Stomach (tissue), 9 donors: ENCODE measurements around the gene ODAD4. TPM values are rescaled to one million over a fixed set of nuclear protein-coding genes. Genes with fewer than 3 reads are reported as not detected.
A peak's percentile ranks its signal among the peaks of the same experiment; 100 is the strongest.

Experiments used
- DNase-seq, 2 donors: peaks; one replicate each; pipeline versions ENCODE4 v3.0.0 to v3.0.0-alpha.2; 2013 to 2019
- H3K27ac ChIP-seq, 5 donors: fragments of 200-600 bp in 4 of 5; sonication (generic) in 4 of 5; one replicate each; pipeline ENCODE4 v1.5.1; 2013 to 2019; ENCODE audit warnings: mild to moderate bottlenecking in 1 of 5, moderate library complexity in 1 of 5
- H3K27me3 ChIP-seq, 3 donors: fragments of 200-600 bp; sonication (generic); one replicate each; pipeline ENCODE4 v1.5.1; 2017 to 2019; ENCODE audit warnings: mixed run types in 1 of 3
- H3K36me3 ChIP-seq, 4 donors: fragments of 200-600 bp; sonication (generic); 1 replicate in 3 of 4; 2 replicates in 1 of 4; pipeline ENCODE4 v1.5.1; 2016 to 2019
- H3K4me1 ChIP-seq, 4 donors: fragments of 200-600 bp; sonication (generic); one replicate each; pipeline ENCODE4 v1.5.1; 2016 to 2019
- H3K4me3 ChIP-seq, 4 donors: fragments of 200-600 bp; sonication (generic) in 3 of 4; one replicate each; pipeline ENCODE4 v1.5.1; 2016 to 2019; ENCODE audit warnings: mild to moderate bottlenecking in 1 of 4
- H3K9me3 ChIP-seq, 4 donors: fragments of 200-600 bp; sonication (generic); one replicate each; pipeline ENCODE4 v1.5.1; 2016 to 2019
- CTCF ChIP-seq, 7 experiments: fragments of 450-650 bp in 4 of 7; fragments of 200-600 bp in 3 of 7; sonication (generic) in 3 of 7; IDR thresholded peaks; one replicate each; pipeline ENCODE4 v1.5.1; 2016 to 2019; ENCODE audit warnings: antibody characterized with exemption in 7 of 7, control low read depth in 2 of 7, mild to moderate bottlenecking in 1 of 7
- EP300 ChIP-seq: sonication (generic); formaldehyde crosslinking; IDR thresholded peaks from one replicate; pipeline ENCODE4 v1.6.1; 2017; ENCODE audit warnings: antibody characterized with exemption
- POLR2A ChIP-seq, 4 donors: fragments of 450-650 bp; IDR thresholded peaks; one replicate each; pipeline ENCODE4 v1.6.1; 2016; ENCODE audit warnings: antibody characterized with exemption in 4 of 4, control low read depth in 2 of 4, mild to moderate bottlenecking in 1 of 4, moderate library complexity in 1 of 4
- POLR2AphosphoS5 ChIP-seq, 3 donors: sonication (generic); formaldehyde crosslinking; IDR thresholded peaks; one replicate each; pipeline ENCODE4 v1.6.1; 2016; ENCODE audit warnings: antibody characterized with exemption in 3 of 3
- WGBS, 5 donors: extraction: QIAGEN DNeasy Blood & Tissue Kit in 3 of 5; methylation state at CpG; one replicate each; pipeline versions ENCODE4 v1.1.5 to v1.1.7; 2013 to 2018; 5-methylcytosine and 5-hydroxymethylcytosine counted together
- intact Hi-C: fragments of 100-400 bp; cut with DNase I; formaldehyde crosslinking; loops from one replicate; pipeline ENCODE4 v1.15.1; 2023; ENCODE audit warnings: low total_unique reads
- polyA plus RNA-seq, 3 donors: library from polyadenylated mRNA; stranded (reverse); fragments of 200-250 nt; gene quantifications; one replicate each; pipeline ENCODE4 v1.2.3, GENCODE V29; 2013
- total RNA-seq, 5 donors: library from RNA; depleted of rRNA; stranded (reverse); fragments of >200 nt; gene quantifications; one replicate each; pipeline versions ENCODE4 v1.1.0 to v1.2.3, GENCODE V29; 2014 to 2016
- donor health status: healthy with polysubstance abuse.
- donor health status: Bipolar disorder and iron deficiency.
- donor health status: healthy.

ODAD4 gene
- total and polyA plus RNA-seq, 8 donors, result 0.78 to 2.1 (median 1.0) TPM; not detected in 4

DNA sequence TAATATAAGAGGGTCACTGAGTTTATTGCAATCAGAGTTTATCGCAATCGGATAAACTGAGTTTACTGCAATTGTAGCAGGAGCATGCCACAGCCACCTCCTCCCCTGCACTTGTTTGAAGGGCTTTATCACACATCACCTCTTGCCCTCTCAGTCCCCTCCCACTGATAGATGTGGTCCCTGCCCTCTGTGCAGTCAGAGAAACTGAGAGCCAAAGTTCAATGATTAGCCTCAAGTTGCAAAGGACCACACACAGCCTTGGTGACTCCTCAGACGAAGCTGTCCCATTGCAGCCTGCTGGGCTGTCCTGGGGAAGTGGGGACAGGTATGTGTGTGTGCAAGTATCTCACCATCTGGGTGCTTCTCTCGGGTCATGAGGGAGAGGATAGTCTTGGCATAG, 25.2 kb upstream of the ODAD4 start:
- no peaks in the 10 kb centered on the region for H3K27me3 ChIP-seq
- H3K9me3 ChIP-seq, result no peaks in the 10 kb centered on the region
- TF ChIP-seq POLR2A (IDR thresholded peaks at IDR 0.05), result no peak
- no peak for TF ChIP-seq EP300
- no peak for TF ChIP-seq POLR2AphosphoS5 (IDR thresholded peaks at IDR 0.05)
- no peak for TF ChIP-seq CTCF (IDR thresholded peaks at IDR 0.05)
- 74 to 88% (median 77%) methylated on average over 4 of the region's 4 CpGs for WGBS, 5 donors
- H3K27ac ChIP-seq, result no peak overlapping the region
- intact Hi-C loops, result no loop called here
- H3K4me3 ChIP-seq, result no peak overlapping the region
- no peak for DNase-seq
- H3K36me3 ChIP-seq, result peaks cover 67 to 100% (median 100%) of the 10 kb centered on the region in 4 donors
- peaks cover 0 to 15% (median 6%) of the 10 kb centered on the region in 4 donors for H3K4me1 ChIP-seq

DNA sequence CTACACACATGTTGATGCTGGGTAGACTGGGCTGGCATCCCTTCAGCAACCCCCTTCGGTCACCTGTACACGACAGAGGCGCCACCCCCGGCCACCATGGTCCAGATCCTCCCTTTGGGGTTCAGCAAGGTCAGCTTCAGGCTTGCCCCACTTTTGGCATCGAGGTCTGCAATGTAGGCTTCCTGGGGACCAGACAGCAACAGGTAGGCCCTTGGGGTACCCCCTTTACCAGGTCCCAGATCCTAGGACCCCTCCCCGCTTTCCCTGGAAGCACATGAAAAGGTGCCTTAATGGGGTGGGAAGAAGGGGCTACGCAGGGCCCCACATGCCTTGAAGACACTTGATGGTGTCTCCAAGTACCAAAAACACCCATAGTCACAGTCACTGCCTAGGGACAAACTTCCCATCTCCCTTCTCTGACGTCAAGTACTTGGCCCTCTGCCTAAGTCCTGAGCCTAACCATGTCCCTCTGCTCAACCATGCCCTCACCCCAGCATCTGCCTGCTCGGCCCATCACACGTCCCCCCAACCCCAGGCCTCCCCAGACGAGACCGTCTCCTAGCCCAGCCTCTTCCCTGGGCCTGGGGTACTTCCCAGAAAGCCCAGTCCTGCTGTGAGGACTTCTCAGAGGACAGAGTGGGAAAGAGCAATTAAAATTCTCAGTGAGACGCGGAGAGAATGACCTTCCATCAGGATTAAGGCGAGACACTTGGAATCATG, 23.8 kb upstream of the ODAD4 start:
- Histone ChIP-seq H3K36me3 (peaks cover 77 to 100% (median 100%) of the 10 kb centered on the region in 4 donors), H3K4me1 (peaks cover 0 to 15% (median 6%) of the 10 kb centered on the region in 4 donors), H3K9me3 (no peaks in the 10 kb centered on the region), H3K27ac (peak overlapping the region in 4 of 5 donors; percentile 28 to 65 (median 55)), H3K27me3 (no peaks in the 10 kb centered on the region), H3K4me3 (no peak overlapping the region)
- WGBS, 5 donors, result 74 to 84% (median 82%) methylated on average over 15 of the region's 15 CpGs
- intact Hi-C loops, result no loop called here
- DNase-seq, result peak in 1 of 2 donors; percentile 64
- no peak for TF ChIP-seq POLR2AphosphoS5 (IDR thresholded peaks at IDR 0.05)
- no peak for TF ChIP-seq EP300

DNA sequence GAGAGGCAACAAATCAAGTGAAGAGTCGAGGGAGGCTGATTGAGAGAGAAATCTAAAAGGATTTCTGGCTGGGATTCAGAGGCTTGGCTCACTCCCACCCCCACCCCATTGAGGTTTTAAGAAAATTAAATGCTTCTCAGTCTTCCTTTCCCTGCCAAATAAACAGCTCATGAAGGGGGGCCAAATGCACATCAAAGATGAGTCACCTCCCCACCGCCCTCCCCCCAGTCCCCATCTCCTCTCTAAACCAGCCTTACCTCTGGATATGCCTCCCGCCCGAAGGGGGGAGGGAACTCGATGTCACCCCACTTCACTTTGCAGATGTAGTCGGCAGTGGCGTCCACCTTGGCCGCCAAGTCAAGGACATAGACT, 23.2 kb upstream of the ODAD4 start:
- intact Hi-C loops, result no loop called here
- TF ChIP-seq POLR2A (IDR thresholded peaks at IDR 0.05) (no peak), EP300 (no peak), POLR2AphosphoS5 (IDR thresholded peaks at IDR 0.05) (no peak), CTCF (IDR thresholded peaks at IDR 0.05) (no peak)
- H3K4me1 ChIP-seq, result peaks cover 0 to 15% (median 6%) of the 10 kb centered on the region in 4 donors
- 76 to 87% (median 79%) methylated on average over 6 to 8 of the region's 8 CpGs for WGBS, 5 donors
- H3K27me3 ChIP-seq, result no peaks in the 10 kb centered on the region
- no peaks in the 10 kb centered on the region for H3K9me3 ChIP-seq
- no peak overlapping the region for H3K4me3 ChIP-seq
- H3K36me3 ChIP-seq, result peaks cover 82 to 100% (median 100%) of the 10 kb centered on the region in 4 donors
- H3K27ac ChIP-seq, result peak overlapping the region in 4 of 5 donors; percentile 42 to 65 (median 55)
- DNase-seq, result peak in 1 of 2 donors; percentile 78

DNA sequence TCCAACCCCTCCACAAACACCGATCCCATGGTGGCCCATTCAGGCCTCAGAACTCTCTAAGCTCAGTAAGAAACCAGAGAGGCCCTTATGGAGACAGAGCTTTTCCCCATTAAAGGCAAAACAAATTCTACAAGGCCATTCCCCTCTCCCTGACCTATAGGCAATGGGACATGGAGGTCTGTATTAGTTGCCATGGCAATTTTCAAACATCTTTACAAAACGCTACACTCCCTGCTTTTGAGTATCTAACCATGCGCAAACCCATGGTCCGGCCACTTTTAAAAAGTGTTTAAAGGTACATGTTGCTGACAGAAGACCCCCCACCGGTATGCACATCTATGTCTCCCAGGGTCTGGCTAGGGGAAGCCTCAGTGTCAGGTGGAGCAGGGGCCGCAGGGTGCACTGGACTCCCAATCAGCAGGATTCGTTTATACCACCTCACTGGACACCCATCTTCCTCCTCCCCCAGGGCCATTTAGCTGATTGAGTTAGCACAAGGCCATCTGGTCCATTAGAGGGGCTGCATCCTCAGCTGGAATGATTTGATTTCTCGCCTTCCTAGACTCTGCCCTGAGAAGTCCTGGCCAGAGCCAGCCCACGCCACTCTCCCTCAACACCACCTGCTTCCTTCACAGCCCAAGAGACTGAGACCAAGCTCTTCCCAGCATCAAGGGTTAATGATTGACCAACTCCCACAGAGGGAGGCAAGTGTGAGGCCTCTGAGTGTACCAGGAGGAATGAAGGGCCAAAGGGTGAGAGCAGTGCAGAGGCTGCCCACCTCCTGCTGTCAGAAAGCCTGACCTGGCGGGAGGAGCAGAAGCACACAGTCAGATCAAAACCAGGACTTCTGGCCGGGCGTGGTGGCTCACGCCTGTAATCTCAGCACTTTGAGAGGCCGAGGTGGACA, 22.5 kb upstream of the ODAD4 start:
- no peaks in the 10 kb centered on the region for H3K27me3 ChIP-seq
- TF ChIP-seq CTCF (IDR thresholded peaks at IDR 0.05) (no peak), POLR2A (IDR thresholded peaks at IDR 0.05) (no peak), POLR2AphosphoS5 (IDR thresholded peaks at IDR 0.05) (no peak), EP300 (no peak)
- H3K4me1 ChIP-seq, result peaks cover 0 to 15% (median 6%) of the 10 kb centered on the region in 4 donors
- H3K9me3 ChIP-seq, result no peaks in the 10 kb centered on the region
- H3K36me3 ChIP-seq, result peaks cover 84 to 100% (median 100%) of the 10 kb centered on the region in 4 donors
- H3K27ac ChIP-seq, result peak overlapping the region in 4 of 5 donors; percentile 20 to 65 (median 53)
- 76 to 85% (median 80%) methylated on average over 11 to 14 of the region's 14 CpGs for WGBS, 5 donors
- peak in 1 of 2 donors; percentile 83 for DNase-seq
- intact Hi-C loops, result no loop called here
- no peak overlapping the region for H3K4me3 ChIP-seq
